ENCODE measurements around the gene FOXC1. TPM values are rescaled to one million over a fixed set of nuclear protein-coding genes. Genes with fewer than 3 reads are reported as not detected.

Gene FOXC1
- total RNA-seq (2014; rRNA removed) (7.3 and 12.0 TPM in 2 replicates), Bru-seq, nascent RNA (percentile 59 among the genes with signal in this experiment), BruChase-seq, experiment 1, labeled RNA remaining after a 6-hour chase (percentile 78 among the genes with signal in this experiment), BruChase-seq, experiment 2, labeled RNA remaining after a 2-hour chase (percentile 82 among the genes with signal in this experiment)
- long read RNA-seq, transcript FOXC1-202 (1 exons, 3,831 nt) = major isoform, 47 of 51 reads
- long read RNA-seq, partial matches to known transcripts = 0 of 51 reads
- long read RNA-seq, other reads (novel, unspliced or antisense) = 0 of 51 reads

DNA sequence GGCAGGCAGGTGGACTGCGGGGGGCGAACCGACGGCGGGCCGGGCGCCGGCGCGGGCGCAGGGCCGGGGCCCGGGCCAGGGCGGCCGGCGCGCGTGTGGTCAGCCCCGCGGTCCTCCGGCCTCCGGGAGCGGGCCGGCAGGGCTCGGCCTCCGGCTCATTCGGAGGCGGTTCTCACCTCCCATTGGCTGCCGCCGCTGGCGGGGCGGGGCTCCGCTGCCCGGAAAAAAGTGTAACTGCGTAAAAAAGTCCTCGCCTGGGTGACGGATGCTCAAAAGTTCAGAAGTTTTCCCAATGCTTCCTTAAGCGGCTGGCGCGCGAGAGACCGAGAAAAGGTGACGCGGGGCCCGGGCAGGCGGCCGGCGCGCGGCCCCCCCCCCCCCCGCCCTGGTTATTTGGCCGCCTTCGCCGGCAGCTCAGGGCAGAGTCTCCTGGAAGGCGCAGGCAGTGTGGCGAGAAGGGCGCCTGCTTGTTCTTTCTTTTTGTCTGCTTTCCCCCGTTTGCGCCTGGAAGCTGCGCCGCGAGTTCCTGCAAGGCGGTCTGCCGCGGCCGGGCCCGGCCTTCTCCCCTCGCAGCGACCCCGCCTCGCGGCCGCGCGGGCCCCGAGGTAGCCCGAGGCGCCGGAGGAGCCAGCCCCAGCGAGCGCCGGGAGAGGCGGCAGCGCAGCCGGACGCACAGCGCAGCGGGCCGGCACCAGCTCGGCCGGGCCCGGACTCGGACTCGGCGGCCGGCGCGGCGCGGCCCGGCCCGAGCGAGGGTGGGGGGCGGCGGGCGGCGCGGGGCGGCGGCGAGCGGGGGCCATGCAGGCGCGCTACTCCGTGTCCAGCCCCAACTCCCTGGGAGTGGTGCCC, at the start of gene FOXC1:
FOXC1 (plus strand) TSS at position 268 of the 849 bp plus-strand sequence; CDS start at position 799, 531 bp downstream.
- intact Hi-C loops (cut with micrococcal nuclease) = loop anchor here (1.0 to 5.0 kb wide), 2 partner anchors 302 to 494 kb away; no protein-coding TSS in a partner anchor
- H3K79me2 ChIP-seq (ENCODE audit: low read length) = peaks cover 39% of the 10 kb centered on the region
- H3K9ac ChIP-seq (ENCODE audit: low read length) = peak within 1 kb of the TSS; percentile 71
- POLR2A ChIA-PET (ENCODE audit: unreplicated experiment) = interaction anchor here (0.5 kb wide), 1 partner anchor 328 kb away, joined by 7 read pairs; no protein-coding TSS in a partner anchor
- peak within 1 kb of the TSS; percentile 76 for H2AFZ ChIP-seq (ENCODE audit: low read length)
- ATAC-seq = peak; percentile 80
- H3K9me2 ChIP-seq (replicated peaks; ENCODE audit: low read length) = no peaks in the 10 kb centered on the region
- H3K4me1 ChIP-seq (ENCODE audit: insufficient read depth, low read length) = peaks cover 4% of the 10 kb centered on the region; the same call in 1 of the 2 replicates
- H4K20me1 ChIP-seq (ENCODE audit: low read length) = peaks cover 16% of the 10 kb centered on the region
- peak within 1 kb of the TSS; percentile 98 for H3K4me2 ChIP-seq (ENCODE audit: low read length)
- no peaks in the 10 kb centered on the region for H3K36me3 ChIP-seq (ENCODE audit: low read depth, low read length)
- H3F3A ChIP-seq (ENCODE audit: low read length, unreplicated experiment) = no peaks in the 10 kb centered on the region
- CTCF ChIA-PET = interaction anchor here (1.6 kb wide), 1 partner anchor 494 kb away, joined by 6 read pairs; no protein-coding TSS in a partner anchor
- no peak for TF ChIP-seq EZH2 (IDR thresholded peaks at IDR 0.05; ENCODE audit: low read length, unreplicated experiment)
- TF ChIP-seq CTCF (conservative IDR thresholded peaks at IDR 0.05; ENCODE audit: low read depth, low read length) = no peak
- no peak for TF ChIP-seq EZH2phosphoT487 (IDR thresholded peaks at IDR 0.05; ENCODE audit: borderline replicate concordance, low read length)
- no TSS peak for BruUV-seq (replicated peaks)
- peak within 1 kb of the TSS; percentile 59 for H3K27ac ChIP-seq (ENCODE audit: low read length)
- no peaks in the 10 kb centered on the region for H3K9me3 ChIP-seq (ENCODE audit: low read length)
- peak; percentile 97 for DNase-seq
- H3K4me3 ChIP-seq (ENCODE audit: low read length) = peak within 1 kb of the TSS; percentile 80
- no peaks in the 10 kb centered on the region for H3K27me3 ChIP-seq (ENCODE audit: low read length)

DNA sequence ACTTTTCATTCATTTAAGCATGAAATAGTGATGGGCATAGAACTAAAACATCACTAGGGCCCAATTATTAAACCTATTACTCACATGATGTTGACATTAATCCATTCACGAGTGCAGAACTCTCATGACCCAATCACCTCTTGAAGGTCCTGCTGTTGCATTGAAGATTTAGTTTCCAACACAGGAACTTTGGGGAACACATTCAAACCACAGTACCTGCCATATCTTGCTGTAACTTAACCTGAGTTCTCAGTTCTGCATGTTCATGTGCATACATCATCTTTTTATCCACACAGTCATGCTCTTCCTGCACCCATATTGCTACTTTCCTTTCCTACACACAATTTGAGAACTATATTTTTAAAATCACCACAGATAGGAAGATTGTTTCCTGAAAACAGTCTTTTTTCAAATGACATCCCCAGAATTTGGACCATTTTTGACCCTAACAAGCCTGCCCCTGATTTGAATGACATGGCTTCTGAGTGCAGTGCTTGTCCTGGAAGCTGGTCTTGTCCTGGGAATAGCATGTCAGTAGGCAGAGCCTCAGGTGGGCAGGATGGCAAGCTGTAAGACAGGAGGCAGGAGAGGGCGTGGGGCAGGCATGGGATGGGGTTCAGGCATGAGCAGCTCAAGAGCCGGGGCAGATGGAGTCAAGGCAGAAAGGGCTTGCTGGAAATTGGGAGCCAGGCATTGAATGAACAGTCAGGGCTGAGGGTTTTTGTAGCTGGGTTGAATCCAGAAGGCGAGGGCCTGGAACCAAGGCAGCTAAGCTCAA, 49.2 kb upstream of the FOXC1 start:
- POLR2A ChIA-PET (ENCODE audit: unreplicated experiment) = no interaction called here
- Histone ChIP-seq H3F3A (ENCODE audit: low read length, unreplicated experiment) (no peaks in the 10 kb centered on the region), H3K79me2 (ENCODE audit: low read length) (no peaks in the 10 kb centered on the region), H3K4me3 (ENCODE audit: low read length) (no peak overlapping the region), H3K4me1 (ENCODE audit: insufficient read depth, low read length) (no peaks in the 10 kb centered on the region), H3K36me3 (ENCODE audit: low read depth, low read length) (no peaks in the 10 kb centered on the region), H3K9me2 (replicated peaks; ENCODE audit: low read length) (no peaks in the 10 kb centered on the region), H2AFZ (ENCODE audit: low read length) (no peak overlapping the region), H4K20me1 (ENCODE audit: low read length) (no peaks in the 10 kb centered on the region), H3K27ac (ENCODE audit: low read length) (no peak overlapping the region), H3K4me2 (ENCODE audit: low read length) (no peak overlapping the region), H3K27me3 (ENCODE audit: low read length) (peaks cover 4% of the 10 kb centered on the region; the same call in 1 of the 2 replicates), H3K9ac (ENCODE audit: low read length) (no peak overlapping the region), H3K9me3 (ENCODE audit: low read length) (0 out of 2 replicates have a peak, but pooled peaks cover 5% of the 10 kb centered on the region)
- DNase-seq (no peak), ATAC-seq (no peak)
- intact Hi-C loops (cut with micrococcal nuclease) = no loop called here
- no TSS peak for BruUV-seq (replicated peaks)
- CTCF ChIA-PET = no interaction called here
- no peak for TF ChIP-seq EZH2phosphoT487 (IDR thresholded peaks at IDR 0.05; ENCODE audit: borderline replicate concordance, low read length)
- no peak for TF ChIP-seq EZH2 (IDR thresholded peaks at IDR 0.05; ENCODE audit: low read length, unreplicated experiment)
- no peak for TF ChIP-seq CTCF (conservative IDR thresholded peaks at IDR 0.05; ENCODE audit: low read depth, low read length)
